Osteoblast (primary cell): ENCODE data around the gene C6orf52. TPM values are rescaled to one million over a fixed set of nuclear protein-coding genes. Genes with fewer than 3 reads are reported as not detected.

ENCODE experiments used
- DNase-seq: peaks from one replicate; pipeline ENCODE4 v3.0.0; 2011; ENCODE audit warnings: low spot score, mixed read lengths; ENCODE audit not compliant: insufficient read length; ENCODE audit errors: missing footprints
- H2AFZ ChIP-seq: 2 replicates; pipeline ENCODE4 v1.6.0; 2011; ENCODE audit warnings: mild to moderate bottlenecking, low read length
- H3K27ac ChIP-seq: 2 replicates; pipeline ENCODE4 v1.5.1; 2011; ENCODE audit warnings: mild to moderate bottlenecking, low read depth, low read length, moderate library complexity
- H3K27me3 ChIP-seq: 2 replicates; pipeline ENCODE4 v1.6.0; 2012; ENCODE audit warnings: mild to moderate bottlenecking, control low read depth, inconsistent platforms, low read length, moderate library complexity; ENCODE audit not compliant: insufficient read depth
- H3K36me3 ChIP-seq: 2 replicates; pipeline ENCODE4 v1.5.1; 2011; ENCODE audit warnings: mild to moderate bottlenecking, low read length, control low read depth, moderate library complexity; ENCODE audit not compliant: insufficient read depth
- H3K4me1 ChIP-seq: 2 replicates; pipeline ENCODE4 v1.5.1; 2011; ENCODE audit warnings: mild to moderate bottlenecking, low read length, control low read depth, moderate library complexity; ENCODE audit not compliant: insufficient read depth
- H3K4me2 ChIP-seq: 2 replicates; pipeline ENCODE4 v1.6.0; 2011; ENCODE audit warnings: mild to moderate bottlenecking, low read length; ENCODE audit not compliant: insufficient read depth
- H3K4me3 ChIP-seq: fragments of 200-600 bp; sonication (generic); 3 replicates; pipeline ENCODE4 v1.5.1; 2012; ENCODE audit warnings: mild to moderate bottlenecking, low read length, inconsistent platforms; ENCODE audit not compliant: insufficient read depth
- H3K79me2 ChIP-seq: 2 replicates; pipeline ENCODE4 v1.6.0; 2012; ENCODE audit warnings: mild to moderate bottlenecking, low read length, control low read depth, inconsistent platforms; ENCODE audit not compliant: insufficient read depth
- H3K9me3 ChIP-seq: 2 replicates; pipeline ENCODE4 v1.5.1; 2011; ENCODE audit warnings: low read depth, low read length, control low read depth
- H4K20me1 ChIP-seq: 2 replicates; pipeline ENCODE4 v1.6.0; 2012; ENCODE audit warnings: mild to moderate bottlenecking, low read length, control low read depth; ENCODE audit not compliant: insufficient read depth
- total RNA-seq: library from RNA; depleted of rRNA; stranded (reverse); fragments of >200 nt; gene quantifications from 2 replicates; pipeline ENCODE4 v1.2.3, GENCODE V29; 2012
- TF ChIP-seq, protein P1 (sequence below): IDR thresholded peaks from 2 replicates; pipeline ENCODE4 v1.5.1; 2011; ENCODE audit warnings: mild to moderate bottlenecking, low read depth, low read length, moderate library complexity; ENCODE audit errors: extremely low read depth

C6orf52 gene
- total RNA-seq, 1 donor: not detected

DNA sequence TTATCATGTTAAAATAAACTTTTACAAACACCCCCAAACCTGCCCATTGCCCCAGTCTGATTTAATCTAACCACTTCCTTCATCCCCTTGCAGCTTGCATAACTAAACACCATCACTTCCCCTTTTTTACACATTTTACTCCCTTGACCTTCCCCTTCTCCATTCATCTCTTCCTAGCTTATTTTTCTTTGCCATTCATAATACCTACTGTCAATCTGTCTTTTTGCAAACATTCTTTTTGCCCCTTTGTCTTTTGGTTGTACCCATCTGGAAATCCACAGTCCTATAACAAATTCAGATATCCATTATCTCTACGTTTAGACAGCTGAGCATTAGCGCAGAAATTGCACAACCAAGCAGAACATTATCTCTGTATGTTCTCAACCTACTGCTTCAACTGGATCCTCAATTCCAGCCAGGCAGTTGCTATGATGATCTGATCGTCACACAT, 51.2 kb downstream of the C6orf52 start:
- H3K9me3 ChIP-seq: no peaks in the 10 kb centered on the region

DNA sequence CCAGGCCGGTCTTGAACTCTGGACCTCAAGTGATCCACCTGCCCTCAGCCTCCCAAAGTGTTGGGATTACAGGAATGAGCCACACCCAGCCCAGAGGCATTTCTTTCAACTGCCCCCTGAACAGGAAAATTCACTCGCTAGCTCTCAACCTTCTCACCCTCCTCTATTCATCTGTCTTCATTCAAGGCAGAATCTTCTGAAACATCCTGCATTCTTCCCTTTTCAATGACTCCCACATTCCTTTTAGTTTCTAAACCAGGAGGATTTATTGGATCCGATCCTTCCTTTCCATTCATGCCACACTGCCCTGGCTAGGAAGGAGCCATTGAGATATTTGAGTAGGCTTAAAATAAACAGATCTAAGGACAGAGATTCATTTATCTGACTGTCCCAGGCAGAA, 52.9 kb downstream of the C6orf52 start:
- Histone ChIP-seq H3K27me3 (no peaks in the 10 kb centered on the region), H4K20me1 (no peaks in the 10 kb centered on the region), H3K79me2 (no peaks in the 10 kb centered on the region), H3K36me3 (no peaks in the 10 kb centered on the region), H3K27ac (no peak overlapping the region), H2AFZ (no peak overlapping the region), H3K4me3 (no peak overlapping the region), H3K4me2 (no peak overlapping the region), H3K4me1 (no peaks in the 10 kb centered on the region), H3K9me3 (no peaks in the 10 kb centered on the region)
- DNase-seq: no peak
- TF ChIP-seq, protein P1, sequence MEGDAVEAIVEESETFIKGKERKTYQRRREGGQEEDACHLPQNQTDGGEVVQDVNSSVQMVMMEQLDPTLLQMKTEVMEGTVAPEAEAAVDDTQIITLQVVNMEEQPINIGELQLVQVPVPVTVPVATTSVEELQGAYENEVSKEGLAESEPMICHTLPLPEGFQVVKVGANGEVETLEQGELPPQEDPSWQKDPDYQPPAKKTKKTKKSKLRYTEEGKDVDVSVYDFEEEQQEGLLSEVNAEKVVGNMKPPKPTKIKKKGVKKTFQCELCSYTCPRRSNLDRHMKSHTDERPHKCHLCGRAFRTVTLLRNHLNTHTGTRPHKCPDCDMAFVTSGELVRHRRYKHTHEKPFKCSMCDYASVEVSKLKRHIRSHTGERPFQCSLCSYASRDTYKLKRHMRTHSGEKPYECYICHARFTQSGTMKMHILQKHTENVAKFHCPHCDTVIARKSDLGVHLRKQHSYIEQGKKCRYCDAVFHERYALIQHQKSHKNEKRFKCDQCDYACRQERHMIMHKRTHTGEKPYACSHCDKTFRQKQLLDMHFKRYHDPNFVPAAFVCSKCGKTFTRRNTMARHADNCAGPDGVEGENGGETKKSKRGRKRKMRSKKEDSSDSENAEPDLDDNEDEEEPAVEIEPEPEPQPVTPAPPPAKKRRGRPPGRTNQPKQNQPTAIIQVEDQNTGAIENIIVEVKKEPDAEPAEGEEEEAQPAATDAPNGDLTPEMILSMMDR: no peak

More for the DNA sequence above, 51.2 kb downstream of the C6orf52 start:
- Histone ChIP-seq H3K4me2 (no peak overlapping the region), H3K79me2 (no peaks in the 10 kb centered on the region), H4K20me1 (no peaks in the 10 kb centered on the region), H3K36me3 (no peaks in the 10 kb centered on the region), H3K27me3 (no peaks in the 10 kb centered on the region), H3K27ac (no peak overlapping the region), H3K4me1 (no peaks in the 10 kb centered on the region), H2AFZ (no peak overlapping the region), H3K4me3 (no peak overlapping the region)
- no peak for DNase-seq
- TF ChIP-seq, protein P1: no peak

DNA sequence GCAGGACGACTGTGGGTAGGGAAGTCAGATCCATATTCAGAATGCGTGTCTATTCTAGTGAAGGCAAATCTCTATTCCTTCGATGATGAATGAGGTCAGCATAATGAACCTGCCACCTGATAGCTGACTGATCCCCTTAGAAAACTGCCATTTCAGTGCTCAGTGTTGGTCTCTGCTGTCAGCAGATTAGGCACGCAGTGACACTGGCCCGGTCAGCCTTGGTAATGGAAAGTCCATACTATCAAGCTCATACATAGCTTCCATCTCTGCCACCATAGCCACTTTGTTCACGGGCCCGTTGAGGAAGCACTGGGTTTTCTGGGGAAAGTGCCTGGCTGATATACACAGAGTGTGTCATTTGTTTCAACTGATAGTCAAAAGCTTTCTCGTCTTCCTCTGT, 54.0 kb downstream of the C6orf52 start:
- DNase-seq: no peak
- H3K9me3 ChIP-seq: no peaks in the 10 kb centered on the region
- TF ChIP-seq, protein P1: no peak
- H3K4me2 ChIP-seq: no peak overlapping the region
- no peaks in the 10 kb centered on the region for H3K36me3 ChIP-seq
- no peaks in the 10 kb centered on the region for H3K79me2 ChIP-seq
- H3K27ac ChIP-seq: no peak overlapping the region
- H3K4me1 ChIP-seq: no peaks in the 10 kb centered on the region
- H2AFZ ChIP-seq: no peak overlapping the region
- no peak overlapping the region for H3K4me3 ChIP-seq
- no peaks in the 10 kb centered on the region for H3K27me3 ChIP-seq
- H4K20me1 ChIP-seq: no peaks in the 10 kb centered on the region

DNA sequence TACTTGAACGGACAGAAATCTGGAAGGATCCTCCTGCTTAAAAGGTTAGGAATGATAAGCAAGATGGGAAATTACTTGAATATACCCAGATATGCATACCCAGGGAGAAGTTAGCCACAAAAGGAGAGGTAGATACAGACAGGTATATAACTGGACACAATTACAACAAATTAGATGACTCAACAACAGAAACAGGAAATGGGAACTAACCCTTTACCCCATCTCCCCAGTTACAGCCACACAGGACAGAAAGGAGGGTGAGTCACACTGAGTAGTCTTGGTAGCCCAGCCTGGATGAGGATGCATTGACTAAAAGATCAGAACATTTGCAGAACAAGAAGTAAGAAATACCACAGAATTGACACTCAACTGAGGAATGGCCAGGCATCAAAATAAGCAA, 61.2 kb downstream of the C6orf52 start:
- H3K27me3 ChIP-seq: no peaks in the 10 kb centered on the region
- no peak overlapping the region for H2AFZ ChIP-seq
- H3K36me3 ChIP-seq: no peaks in the 10 kb centered on the region
- DNase-seq: no peak
- peaks cover 5% of the 10 kb centered on the region for H3K4me1 ChIP-seq
- H3K27ac ChIP-seq: no peak overlapping the region
- no peaks in the 10 kb centered on the region for H3K79me2 ChIP-seq
- no peak overlapping the region for H3K4me3 ChIP-seq
- H3K4me2 ChIP-seq: no peak overlapping the region
- no peaks in the 10 kb centered on the region for H4K20me1 ChIP-seq
- TF ChIP-seq, protein P1: no peak
- no peaks in the 10 kb centered on the region for H3K9me3 ChIP-seq
